A549 (cell line): ENCODE measurements around the gene TARM1.

Source experiments
- BHLHE40 ChIP-seq: IDR thresholded peaks from 2 replicates; pipeline ENCODE4 v1.6.1; 2012; ENCODE audit warnings: low read depth, low read length, inconsistent platforms
- CTCF ChIP-seq: fragments of >200 bp; sonication (Bioruptor Twin); formaldehyde crosslinking; IDR thresholded peaks from 3 replicates; pipeline ENCODE4 v1.5.1; 2016
- E2F6 ChIP-seq: IDR thresholded peaks from 2 replicates; pipeline ENCODE4 v1.6.1; 2012; ENCODE audit warnings: low read depth, borderline replicate concordance
- KDM1A ChIP-seq: fragments of 200-600 bp; sonication (generic); IDR thresholded peaks from 2 replicates; pipeline ENCODE4 v1.6.1; 2016; ENCODE audit warnings: low read depth, mild to moderate bottlenecking
- MAX ChIP-seq: IDR thresholded peaks from 2 replicates; pipeline ENCODE4 v1.6.1; 2012
- POLR2A ChIP-seq: IDR thresholded peaks from 2 replicates; pipeline ENCODE4 v1.6.1; 2012; ENCODE audit warnings: mild to moderate bottlenecking, low read length
- TFCP2L1 ChIP-seq: fragments of 250-450 bp; sonication (Bioruptor Pico); IDR thresholded peaks from 2 replicates; pipeline ENCODE4 v1.5.0; 2021; ENCODE audit warnings: mild to moderate bottlenecking
- ZFP36 ChIP-seq: fragments of 450-650 bp; IDR thresholded peaks from 2 replicates; pipeline ENCODE4 v1.6.1; 2014; ENCODE audit warnings: borderline replicate concordance; ENCODE audit not compliant: partially characterized antibody

DNA sequence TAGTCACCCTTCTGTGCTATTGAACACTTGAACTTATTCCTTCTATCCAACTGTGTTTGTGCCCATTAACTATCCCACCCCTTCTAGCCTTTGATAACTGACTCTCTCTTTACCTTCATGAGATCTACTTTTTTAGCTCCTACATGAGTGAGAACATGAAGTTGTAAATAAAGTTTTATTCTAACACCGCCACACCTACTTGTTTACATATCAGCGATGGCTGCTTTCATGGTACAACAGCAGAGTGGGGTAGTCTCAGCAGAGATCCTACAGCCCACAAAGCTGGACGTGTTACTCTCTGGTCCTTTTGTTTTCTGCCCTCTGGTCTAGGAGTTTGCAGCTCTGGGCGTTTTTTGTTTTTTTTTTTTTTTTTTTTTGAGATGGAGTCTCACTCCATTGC lies 41.2 kb downstream of the TARM1 start:
- TF ChIP-seq KDM1A (no peak), POLR2A (no peak), ZFP36 (no peak), E2F6 (no peak), TFCP2L1 (CRISPR knock-in tag) (no peak), CTCF (no peak), BHLHE40 (no peak), MAX (no peak)
